RCC 7860 (cell line): ENCODE data around the gene PTPRJ.
A peak's percentile ranks its signal among the peaks of the same experiment; 100 is the strongest.

Source experiments
- DNase-seq: peaks from one replicate; pipeline ENCODE4 v3.0.0-alpha.2; 2015; ENCODE audit warnings: low spot score
- FAIRE-seq: peaks from 2 replicates; lab custom pipeline; 2012; peaks lifted over from hg19 to GRCh38; lab: Jason Lieb, UNC

PTPRJ gene

DNA sequence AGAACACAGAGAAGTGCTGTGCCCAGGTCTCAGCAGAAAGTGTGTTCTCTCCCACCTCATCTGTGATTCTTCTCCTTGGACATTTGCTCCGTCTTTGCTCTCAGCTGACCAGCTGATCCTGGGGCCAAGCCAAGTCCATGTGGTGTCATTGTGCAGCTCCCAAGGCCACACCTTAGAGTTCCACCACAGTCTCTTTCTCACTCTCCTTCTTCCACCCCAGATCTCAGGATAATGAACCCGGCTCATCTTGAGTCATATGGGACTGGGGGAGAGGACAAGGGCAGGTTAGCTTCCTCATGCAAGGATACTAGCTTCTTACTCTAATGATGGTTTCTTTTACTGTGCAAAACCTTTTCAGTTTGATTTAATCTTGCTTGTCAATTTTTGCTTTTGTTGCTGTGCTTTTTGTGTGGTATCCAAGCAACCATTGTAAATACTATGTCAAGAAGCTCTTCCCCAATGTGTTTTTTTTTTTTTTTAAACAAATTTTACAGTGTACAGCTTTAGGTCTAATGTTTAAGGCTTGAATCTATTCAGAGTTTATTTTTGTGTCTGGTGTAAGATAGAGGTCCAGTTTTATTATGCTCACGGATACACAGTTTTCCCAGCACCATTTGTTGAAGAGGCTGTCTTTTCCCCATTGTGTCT, 161.2 kb downstream of the PTPRJ start:
- DNase-seq (peak; percentile 30), FAIRE-seq (no peak)

DNA sequence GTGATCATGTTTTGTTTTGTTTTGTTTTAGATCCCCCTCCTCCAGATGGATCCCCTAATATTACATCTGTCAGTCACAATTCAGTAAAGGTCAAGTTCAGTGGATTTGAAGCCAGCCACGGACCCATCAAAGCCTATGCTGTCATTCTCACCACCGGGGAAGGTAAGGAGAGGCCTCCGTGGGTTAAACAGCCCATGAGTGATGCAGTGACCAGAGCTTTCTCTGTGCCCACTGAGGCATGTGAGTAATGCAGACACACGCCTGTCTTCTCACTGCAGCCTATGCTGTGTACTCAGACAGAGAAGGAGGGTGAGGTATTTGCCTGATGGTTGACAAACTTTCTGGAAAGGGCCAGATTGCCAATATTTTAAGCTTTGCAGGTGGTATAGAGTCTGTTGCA, 162.5 kb downstream of the PTPRJ start:
- no peak for FAIRE-seq
- DNase-seq, result no peak

DNA sequence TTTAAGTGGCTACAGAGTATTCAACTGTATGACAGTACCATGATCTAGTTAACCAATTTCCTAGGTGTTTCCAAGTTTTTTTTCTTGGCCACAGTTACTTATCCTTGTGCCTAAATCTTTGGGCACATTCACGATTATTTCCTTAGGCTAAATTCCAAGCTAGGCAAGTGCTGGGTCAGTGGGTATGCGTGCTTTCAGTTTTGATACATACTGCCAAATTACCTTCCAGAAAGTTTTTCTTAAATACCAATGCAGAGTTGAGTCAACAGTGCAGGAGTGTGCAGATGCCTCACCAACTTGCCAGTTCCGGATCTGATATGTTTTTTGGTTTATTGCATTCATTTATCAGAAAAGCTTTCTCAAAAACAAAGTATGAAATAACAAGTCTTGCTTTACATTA, 168.4 kb downstream of the PTPRJ start:
- FAIRE-seq, result no peak
- DNase-seq, result no peak

DNA sequence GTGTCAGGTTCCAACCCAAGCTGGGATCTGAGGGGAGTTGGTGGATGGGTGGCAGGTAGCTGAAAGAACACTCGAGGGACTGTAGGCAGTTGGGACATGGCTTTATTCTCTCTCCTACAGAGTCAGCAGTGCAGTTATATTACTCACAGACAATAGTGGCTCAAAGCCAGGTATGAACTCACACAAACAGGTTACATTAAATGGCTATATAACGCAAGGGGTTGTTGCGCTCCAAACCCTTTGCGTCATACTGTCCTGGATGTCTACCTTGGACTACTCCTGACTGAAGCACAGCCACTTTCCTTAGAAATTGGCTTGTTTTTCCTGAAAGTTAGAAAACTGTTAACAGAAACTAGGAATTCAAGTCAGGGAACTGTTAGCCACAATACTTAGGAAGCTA, 169.9 kb downstream of the PTPRJ start:
- FAIRE-seq, result no peak
- DNase-seq, result no peak

DNA sequence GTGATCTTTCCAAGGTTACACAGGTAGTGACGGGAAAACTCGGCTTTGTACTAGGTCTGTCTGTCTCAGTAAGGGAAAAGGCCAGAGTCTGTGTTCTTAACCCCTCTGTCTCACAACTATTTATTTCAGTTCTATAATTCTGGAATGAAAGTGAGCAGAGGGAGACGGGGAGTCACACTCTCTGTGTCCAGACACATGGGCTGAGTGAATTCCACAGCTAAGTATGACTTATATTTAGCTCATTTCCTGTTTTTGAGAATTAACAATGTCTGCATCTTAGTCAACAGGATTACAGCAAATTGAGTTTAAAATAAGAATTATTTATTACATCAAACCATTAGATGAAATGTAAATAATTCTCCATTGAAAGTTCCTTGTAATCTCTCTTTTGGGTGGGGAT, 173.8 kb downstream of the PTPRJ start:
- DNase-seq (no peak), FAIRE-seq (no peak)

DNA sequence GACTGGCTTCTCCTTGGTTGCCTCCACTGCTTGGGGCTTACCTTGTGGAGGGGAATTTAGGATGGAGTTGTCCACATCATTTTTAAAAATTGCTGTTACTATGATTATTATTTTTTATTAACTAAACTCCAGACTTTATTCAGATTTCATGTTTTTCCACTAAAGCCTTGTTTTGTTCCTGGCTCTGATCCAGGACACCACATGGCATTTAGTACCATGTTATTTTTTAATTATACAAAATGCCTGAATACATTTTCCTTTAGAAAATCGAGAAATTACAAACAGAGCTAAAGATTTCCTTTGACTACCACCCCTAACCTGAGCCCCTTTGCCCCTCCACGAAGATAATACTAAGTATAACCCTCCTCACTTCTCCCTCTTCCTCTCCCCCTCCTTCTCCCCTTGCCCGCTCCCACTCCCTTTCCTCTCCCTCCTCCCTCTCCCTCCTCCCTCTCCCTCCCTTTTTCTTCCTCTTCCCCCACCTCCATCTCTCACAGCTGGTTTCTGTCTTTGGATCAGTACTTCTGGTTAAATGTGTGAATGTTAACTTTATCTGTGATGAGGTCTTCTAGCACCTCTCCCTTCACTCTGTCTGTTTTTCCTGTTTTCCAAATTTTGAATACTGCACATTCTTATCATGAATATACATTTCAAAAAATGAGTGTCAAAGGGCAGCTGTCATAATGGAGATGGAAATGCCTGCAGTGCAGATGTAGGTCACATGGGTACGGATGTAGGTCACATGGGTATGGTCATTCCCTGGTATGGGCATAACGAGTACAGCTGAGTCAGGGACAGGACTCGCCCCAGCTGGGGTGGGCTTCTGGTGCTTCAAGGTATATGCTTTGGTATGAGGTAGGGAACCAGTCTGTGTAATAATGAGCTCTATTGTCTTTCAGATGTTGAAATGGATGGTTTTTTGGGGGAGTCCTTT, 181.9 kb downstream of the PTPRJ start:
- no peak for FAIRE-seq

DNA sequence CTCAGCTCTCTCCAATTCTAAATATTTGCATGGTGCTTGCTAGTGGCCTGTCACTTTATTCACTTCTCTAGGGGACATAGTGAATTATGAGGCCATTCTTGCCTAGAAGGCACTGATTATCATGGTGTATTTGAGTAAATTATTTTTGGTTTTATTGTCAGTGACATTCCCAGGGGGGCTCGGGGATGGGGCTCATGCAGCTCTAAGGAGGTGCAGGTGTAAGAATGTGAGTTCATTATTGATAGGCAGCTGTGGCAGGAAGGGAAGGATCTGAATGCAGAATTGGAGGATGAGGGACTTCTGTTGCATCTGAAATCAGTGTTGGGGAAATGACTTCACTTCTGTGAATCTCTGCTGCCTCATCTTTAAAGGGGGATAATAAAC, 182.5 kb downstream of the PTPRJ start:
- FAIRE-seq, result no peak

More for the DNA sequence above, 181.9 kb downstream of the PTPRJ start:
- no peak for DNase-seq

DNA sequence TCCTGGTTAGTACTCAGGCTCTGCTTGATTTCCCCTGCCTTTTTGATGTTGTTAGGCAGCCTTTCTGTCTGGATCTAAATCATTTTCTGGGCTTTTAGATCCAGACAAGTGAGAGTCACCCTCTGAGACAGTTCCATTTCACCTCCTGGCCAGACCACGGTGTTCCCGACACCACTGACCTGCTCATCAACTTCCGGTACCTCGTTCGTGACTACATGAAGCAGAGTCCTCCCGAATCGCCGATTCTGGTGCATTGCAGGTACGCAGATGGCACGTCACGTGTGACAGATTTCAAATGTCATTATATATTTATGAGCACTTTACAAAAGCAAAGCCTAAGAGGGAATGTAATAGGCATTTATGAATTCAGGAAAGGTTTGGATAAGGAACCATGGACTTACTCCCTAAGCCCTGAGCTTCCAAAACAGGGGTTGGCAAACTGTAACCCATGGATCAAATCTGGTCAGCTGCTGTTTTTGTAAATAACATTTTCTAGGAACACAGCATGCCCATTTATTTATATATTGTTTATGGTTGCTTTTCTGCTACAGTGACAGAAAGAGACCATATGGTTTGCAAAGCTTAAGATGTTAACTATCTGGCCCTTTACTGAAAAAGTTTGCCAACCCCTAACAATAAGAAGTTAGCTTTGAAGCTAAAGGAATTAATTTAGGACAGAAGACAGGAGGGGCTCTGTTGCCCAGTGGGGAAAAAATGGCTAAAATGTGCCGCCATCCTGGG, 183.2 kb downstream of the PTPRJ start:
- DNase-seq (no peak), FAIRE-seq (no peak)

More for the DNA sequence above, 182.5 kb downstream of the PTPRJ start:
- DNase-seq, result no peak

DNA sequence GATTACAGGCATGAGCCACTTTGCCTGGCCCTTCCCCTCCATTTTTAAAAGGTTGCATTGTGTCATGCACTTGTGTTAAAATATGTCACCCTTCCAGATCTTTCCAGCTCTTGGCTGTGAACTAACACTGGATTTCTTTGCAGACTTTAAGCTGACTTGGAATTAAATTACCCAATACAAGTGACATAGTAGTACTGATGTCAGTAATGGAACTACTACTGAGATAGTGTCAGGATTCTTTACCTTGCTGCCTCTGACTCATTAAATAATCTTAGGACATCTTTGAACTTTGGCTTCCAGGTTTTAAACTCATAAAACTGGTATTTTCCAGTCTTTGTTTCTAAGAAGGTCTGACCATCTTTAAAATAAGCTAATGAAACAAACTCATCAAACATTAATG, 184.5 kb downstream of the PTPRJ start:
- DNase-seq, result no peak
- no peak for FAIRE-seq

DNA sequence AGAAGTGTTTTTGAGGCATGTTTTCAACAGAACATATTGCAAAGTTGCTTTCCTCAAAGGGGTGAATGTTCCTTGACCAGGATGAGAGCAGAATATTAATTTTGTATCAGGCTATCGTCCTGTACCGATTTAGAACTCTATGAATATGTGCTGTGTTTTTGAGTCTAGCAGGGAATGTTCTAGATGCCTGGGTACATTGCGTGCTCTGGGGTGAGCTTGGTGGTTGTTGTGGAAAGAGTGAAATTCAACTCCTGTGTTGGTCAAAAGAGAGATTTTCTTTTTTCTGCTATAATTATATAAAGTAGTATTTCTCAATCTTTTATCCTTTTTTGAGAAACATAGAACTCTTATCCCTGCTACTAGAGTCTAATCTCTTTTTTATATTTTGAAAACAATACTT, 185.1 kb downstream of the PTPRJ start:
- FAIRE-seq, result no peak
- DNase-seq, result no peak

DNA sequence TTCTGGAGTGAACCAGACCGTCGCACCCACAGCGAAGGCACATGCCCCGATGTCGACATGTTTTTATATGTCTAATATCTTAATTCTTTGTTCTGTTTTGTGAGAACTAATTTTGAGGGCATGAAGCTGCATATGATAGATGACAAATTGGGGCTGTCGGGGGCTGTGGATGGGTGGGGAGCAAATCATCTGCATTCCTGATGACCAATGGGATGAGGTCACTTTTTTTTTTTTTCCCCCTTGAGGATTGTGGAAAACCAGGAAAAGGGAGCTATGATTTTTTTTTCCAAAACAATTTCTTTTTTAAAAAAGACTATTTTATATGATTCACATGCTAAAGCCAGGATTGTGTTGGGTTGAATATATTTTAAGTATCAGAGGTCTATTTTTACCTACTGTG, 187.0 kb downstream of the PTPRJ start:
- DNase-seq (no peak), FAIRE-seq (no peak)

DNA sequence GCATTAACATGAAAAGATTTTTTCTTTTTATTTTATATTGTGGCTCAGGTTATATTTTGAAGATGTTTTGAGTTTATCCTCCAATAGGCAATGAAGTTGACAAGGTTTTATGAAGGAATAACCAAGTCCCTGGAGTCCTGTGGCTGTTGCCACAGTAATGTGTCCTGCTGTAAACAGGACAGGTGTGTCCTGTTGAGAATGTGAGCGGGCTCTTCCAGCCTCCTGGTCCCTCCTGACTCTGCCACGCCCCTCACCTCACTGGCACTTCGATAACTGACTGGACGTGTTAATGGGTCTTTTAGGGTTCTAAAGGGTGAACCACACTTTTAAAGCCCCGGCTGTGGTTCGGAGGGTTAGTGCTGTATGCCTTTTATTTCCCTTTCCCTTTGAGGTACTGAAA, 188.5 kb downstream of the PTPRJ start:
- DNase-seq, result no peak
- no peak for FAIRE-seq

DNA sequence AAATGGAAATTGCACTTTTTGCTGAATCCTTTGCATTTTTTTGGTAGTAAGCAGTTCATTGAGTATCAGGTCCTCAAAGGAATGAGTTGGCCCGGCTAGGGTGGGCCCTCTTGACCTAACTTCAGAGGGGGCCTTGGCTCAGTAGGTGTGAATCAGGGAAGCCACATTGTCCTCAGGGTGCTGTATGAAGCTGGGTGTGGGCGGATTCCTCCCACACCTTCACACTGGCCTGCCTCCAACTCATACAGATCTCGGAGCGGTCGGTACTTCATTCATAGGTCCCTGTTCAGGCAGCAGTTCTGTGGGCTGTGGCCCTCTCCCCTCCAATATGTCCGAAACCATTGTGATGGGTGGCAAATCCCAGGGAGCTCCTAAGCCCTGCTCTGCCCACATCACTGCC, 188.9 kb downstream of the PTPRJ start:
- FAIRE-seq, result no peak
- no peak for DNase-seq

DNA sequence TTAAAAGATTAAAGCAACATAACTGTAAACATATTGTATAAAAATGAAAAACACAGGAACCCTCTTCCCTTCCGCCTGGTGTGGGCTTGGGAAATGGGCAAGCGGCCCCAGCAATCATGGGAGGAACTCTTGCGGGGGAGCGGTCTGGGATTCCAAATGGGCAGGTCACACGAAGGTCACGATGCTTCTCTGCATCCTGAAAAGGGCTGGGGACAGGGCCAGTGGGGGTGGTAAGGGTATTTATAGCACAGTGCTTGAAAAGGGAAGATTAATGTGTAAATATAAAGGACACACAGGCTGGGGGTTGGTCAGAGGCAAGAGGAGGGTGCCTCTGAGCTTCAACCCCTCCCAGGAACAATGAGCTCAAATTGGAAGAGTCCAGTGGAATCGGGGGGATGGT, 189.4 kb downstream of the PTPRJ start:
- no peak for FAIRE-seq
- DNase-seq, result no peak

DNA sequence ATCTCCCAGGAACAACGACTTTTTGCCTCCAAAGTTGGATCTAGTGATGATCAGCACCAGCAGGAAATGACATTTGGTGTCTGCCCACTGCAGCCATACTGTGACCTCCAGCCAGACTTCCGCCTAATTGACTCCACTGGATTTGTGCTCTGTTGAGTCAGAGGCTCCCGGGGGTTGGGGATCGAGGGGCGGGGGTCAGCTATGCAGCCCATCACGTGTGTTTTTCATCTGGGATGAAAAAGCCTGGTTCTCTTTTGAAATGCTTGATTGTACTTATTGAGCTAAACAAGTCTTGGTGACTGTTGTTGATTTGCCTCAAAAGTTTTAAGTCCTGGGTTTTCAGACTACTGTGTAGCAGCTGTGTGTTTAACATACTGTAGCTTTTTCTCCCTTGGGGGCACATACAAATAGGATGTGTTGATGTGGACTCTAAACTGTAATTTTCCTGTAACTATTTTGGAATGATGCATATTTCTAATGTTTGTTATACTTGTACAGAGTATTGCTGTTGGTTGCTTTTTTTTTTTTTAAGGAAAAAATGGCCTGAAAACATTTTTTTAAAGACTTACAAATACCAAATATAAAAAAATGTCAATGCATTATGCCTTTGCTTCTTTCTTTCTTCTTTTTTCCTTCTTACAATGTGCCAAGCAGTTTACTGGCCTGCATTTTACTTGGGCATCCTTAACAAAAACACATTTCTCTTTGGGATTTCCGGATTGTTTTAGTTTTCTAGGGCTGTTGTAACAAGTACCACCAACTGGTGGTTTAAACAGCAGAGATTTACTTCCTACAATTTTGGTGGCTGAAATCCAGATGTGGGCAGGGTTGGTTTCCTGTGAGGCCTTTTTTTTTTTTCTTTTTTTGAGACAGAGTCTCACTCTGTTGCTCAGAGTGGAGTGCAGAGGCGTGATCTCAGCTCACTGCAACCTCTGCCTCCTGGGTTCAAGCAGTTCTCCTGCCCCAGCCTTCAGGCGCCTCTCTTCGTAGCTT, 190.2 kb downstream of the PTPRJ start:
- DNase-seq, result no peak
- FAIRE-seq, result no peak

DNA sequence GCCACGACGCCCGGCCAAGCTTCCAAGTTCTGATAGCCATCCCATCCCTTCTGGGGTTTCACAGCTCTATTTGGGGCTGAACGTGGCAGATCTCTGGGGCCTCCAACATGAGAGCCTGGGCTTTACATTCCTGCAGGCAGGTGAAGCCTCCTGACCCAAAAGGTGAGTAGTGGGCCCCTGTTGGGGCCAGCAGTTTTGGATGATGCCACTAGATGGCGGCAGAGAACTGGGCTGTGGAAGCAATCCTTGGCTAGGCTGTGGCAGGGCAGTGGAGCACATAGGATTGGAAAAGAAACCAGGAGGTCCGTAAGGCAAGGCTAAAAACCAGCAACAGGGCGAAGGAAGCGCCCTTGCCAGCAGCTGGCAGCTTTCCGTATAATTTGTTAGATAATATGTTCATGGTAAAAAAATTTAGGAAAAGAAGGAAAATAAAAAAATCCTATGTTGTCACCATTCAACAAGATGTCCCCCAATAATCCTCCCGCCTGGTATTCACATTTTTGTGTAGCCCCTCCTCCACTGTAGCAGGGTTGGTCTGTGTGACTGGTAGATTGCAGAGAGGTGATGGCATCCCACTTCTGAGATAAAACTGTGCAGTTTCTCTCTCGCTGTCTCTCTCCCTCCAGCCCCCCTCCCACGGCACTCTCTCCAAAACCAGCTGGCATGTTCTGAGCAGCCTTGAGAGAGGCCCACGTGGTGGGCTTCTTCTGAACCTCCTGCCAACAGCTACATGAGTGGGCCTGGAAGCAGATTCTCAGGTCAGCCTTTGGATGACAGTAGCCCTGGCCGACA, 192.7 kb downstream of the PTPRJ start:
- peak; percentile 26 for DNase-seq
- FAIRE-seq, result no peak

DNA sequence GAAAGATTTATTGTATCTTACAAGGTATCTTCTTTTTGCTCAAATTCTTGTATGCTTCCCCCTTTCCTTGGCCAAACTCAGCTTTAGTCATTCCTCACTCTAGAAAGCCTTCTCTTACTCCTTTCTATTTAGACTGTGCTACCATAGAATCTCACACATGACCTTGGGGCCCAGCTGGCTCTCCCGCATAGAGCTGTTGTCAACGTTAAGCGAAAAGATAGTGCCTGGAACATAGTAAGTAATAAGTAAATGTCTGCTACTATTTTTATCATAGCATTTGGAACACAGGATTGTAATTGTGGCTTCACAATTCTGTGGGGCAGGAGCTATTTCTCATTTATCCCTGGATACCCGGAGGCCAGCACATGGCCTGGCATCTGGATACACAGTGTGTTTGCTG, 197.3 kb downstream of the PTPRJ start:
- FAIRE-seq (no peak), DNase-seq (no peak)

DNA sequence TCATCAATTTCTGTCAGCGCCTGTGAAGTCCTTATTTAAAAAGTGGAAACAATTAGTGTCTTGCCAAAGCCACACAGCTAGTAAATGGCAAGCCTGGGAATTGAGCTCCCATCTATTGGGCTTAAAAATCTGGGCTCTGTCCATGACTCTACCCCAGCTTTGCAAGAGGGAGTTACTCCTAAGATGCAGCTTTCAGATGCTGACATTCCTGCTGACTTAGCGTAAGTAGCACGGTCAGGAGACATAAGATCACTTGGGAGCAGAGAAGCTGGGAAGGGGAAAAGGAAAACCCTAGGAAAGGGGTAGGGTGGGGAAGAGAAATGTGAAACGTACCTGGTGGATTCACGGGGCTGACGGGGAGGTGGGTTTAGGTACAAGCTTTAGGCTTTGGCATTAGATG, 200.3 kb downstream of the PTPRJ start:
- DNase-seq (no peak), FAIRE-seq (no peak)

DNA sequence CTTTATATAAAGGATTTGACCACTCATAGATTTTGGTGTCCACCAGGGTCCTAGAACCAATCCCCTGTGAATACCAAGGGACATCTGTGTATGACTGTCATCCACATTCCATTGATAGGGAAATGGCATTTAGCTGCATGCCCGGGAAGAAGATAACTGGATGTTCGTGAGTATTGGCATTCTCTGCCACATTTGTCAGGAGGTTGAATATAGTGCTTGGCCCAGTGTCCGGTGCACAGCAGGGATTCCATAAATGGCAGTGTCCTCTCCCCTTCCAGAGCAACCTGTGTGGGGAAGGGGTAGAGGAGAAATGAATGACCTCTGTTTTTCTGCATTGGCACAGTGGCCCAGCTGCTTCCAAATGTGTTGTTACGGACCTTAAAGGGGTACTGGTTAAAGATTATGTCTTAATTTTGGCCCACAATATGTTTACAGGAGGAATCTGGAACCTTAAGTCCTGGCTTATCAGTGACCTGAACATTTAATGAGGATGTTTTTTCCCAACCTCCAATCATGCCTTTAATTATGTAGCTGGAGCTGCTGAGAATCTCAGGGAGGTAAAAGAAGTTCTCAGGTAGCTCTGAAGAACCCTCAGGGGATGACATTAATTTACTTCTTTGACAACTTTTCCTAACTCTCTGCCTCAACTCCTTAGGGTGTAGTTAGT, 202.6 kb downstream of the PTPRJ start:
- FAIRE-seq (no peak), DNase-seq (no peak)
